NT2/D1 (cell line): ENCODE results near the gene CHD5.

Experiments
- DNase-seq: peaks from one replicate; pipeline ENCODE4 v3.0.0-alpha.2; 2011; ENCODE audit warnings: low read depth, low spot score
- H3K27me3 ChIP-seq: 2 replicates; pipeline ENCODE4 v1.6.0; 2011; ENCODE audit warnings: mild to moderate bottlenecking; ENCODE audit not compliant: insufficient read length, insufficient read depth
- H3K36me3 ChIP-seq: 2 replicates; pipeline ENCODE4 v1.6.1; 2011; ENCODE audit warnings: mild to moderate bottlenecking, low read length, mixed read lengths; ENCODE audit not compliant: insufficient read depth, insufficient read length
- H3K4me1 ChIP-seq: 2 replicates; pipeline ENCODE4 v1.5.1; 2011; ENCODE audit not compliant: insufficient read depth, insufficient read length
- H3K4me3 ChIP-seq: 2 replicates; pipeline ENCODE4 v1.5.1; 2011; ENCODE audit warnings: low read depth; ENCODE audit not compliant: insufficient read length
- H3K9ac ChIP-seq: 2 replicates; pipeline ENCODE4 v1.6.0; 2011; ENCODE audit warnings: low read depth; ENCODE audit not compliant: insufficient read length
- H3K9me3 ChIP-seq: 2 replicates; pipeline ENCODE4 v1.5.1; 2011; ENCODE audit warnings: mild to moderate bottlenecking, low read length; ENCODE audit not compliant: insufficient read depth
- SUZ12 ChIP-seq: IDR thresholded peaks from 2 replicates; pipeline ENCODE4 v1.6.1; 2011; ENCODE audit not compliant: insufficient read length, insufficient read depth; ENCODE audit errors: extremely low read depth
- YY1 ChIP-seq: IDR thresholded peaks from 2 replicates; pipeline ENCODE4 v1.6.1; 2011; ENCODE audit not compliant: insufficient read length, insufficient read depth
- ZNF274 ChIP-seq: IDR thresholded peaks from 2 replicates; pipeline ENCODE4 v1.6.1; 2011; ENCODE audit warnings: mild to moderate bottlenecking, low read depth, low read length

Gene CHD5

GRCh38 chr1:6100861-6101783, 79.0 kb downstream of the CHD5 start:
- Histone ChIP-seq H3K4me1 (no peaks in the 10 kb centered on the region), H3K4me3 (no peak overlapping the region), H3K27me3 (no peaks in the 10 kb centered on the region), H3K9ac (no peak overlapping the region), H3K9me3 (no peaks in the 10 kb centered on the region), H3K36me3 (no peaks in the 10 kb centered on the region)
- TF ChIP-seq ZNF274, result no peak
- no peak for TF ChIP-seq YY1
- TF ChIP-seq SUZ12, result no peak
- DNase-seq, result no peak

- no peak for DNase-seq
- no peak overlapping the region for H3K9ac ChIP-seq
- H3K4me3 ChIP-seq, result no peak overlapping the region
- H3K36me3 ChIP-seq, result no peaks in the 10 kb centered on the region
- H3K9me3 ChIP-seq, result no peaks in the 10 kb centered on the region
- no peak for TF ChIP-seq SUZ12
- no peaks in the 10 kb centered on the region for H3K4me1 ChIP-seq
- no peaks in the 10 kb centered on the region for H3K27me3 ChIP-seq
Observed at GRCh38 chr1:6099787-6100765, 80.0 kb downstream of the CHD5 start.

GRCh38 chr1:6099297-6099696, 80.8 kb downstream of the CHD5 start:
- TF ChIP-seq SUZ12 (no peak), YY1 (no peak), ZNF274 (no peak)
- H3K27me3 ChIP-seq, result no peaks in the 10 kb centered on the region
- H3K4me3 ChIP-seq, result no peak overlapping the region
- no peak for DNase-seq
- H3K36me3 ChIP-seq, result no peaks in the 10 kb centered on the region
- no peaks in the 10 kb centered on the region for H3K4me1 ChIP-seq
- no peaks in the 10 kb centered on the region for H3K9me3 ChIP-seq
- H3K9ac ChIP-seq, result no peak overlapping the region

GRCh38 chr1:6098303-6099215, 81.6 kb downstream of the CHD5 start:
- no peak overlapping the region for H3K4me3 ChIP-seq
- no peaks in the 10 kb centered on the region for H3K36me3 ChIP-seq
- DNase-seq, result no peak
- H3K4me1 ChIP-seq, result no peaks in the 10 kb centered on the region
- H3K9ac ChIP-seq, result no peak overlapping the region
- H3K9me3 ChIP-seq, result no peaks in the 10 kb centered on the region
- TF ChIP-seq YY1, result no peak
- TF ChIP-seq ZNF274, result no peak
- TF ChIP-seq SUZ12, result no peak
- H3K27me3 ChIP-seq, result no peaks in the 10 kb centered on the region

GRCh38 chr1:6097824-6098223, 82.3 kb downstream of the CHD5 start:
- no peak overlapping the region for H3K4me3 ChIP-seq
- no peak for DNase-seq
- no peak overlapping the region for H3K9ac ChIP-seq
- H3K36me3 ChIP-seq, result no peaks in the 10 kb centered on the region
- TF ChIP-seq YY1 (no peak), ZNF274 (no peak), SUZ12 (no peak)
- no peaks in the 10 kb centered on the region for H3K9me3 ChIP-seq
- no peaks in the 10 kb centered on the region for H3K4me1 ChIP-seq
- no peaks in the 10 kb centered on the region for H3K27me3 ChIP-seq

GRCh38 chr1:6097117-6097595, 83.0 kb downstream of the CHD5 start:
- H3K27me3 ChIP-seq, result no peaks in the 10 kb centered on the region
- TF ChIP-seq SUZ12, result no peak

More at GRCh38 chr1:6097117-6097595, 83.0 kb downstream of the CHD5 start:
- Histone ChIP-seq H3K4me1 (no peaks in the 10 kb centered on the region), H3K4me3 (no peak overlapping the region), H3K36me3 (no peaks in the 10 kb centered on the region), H3K9me3 (no peaks in the 10 kb centered on the region), H3K9ac (no peak overlapping the region)
- DNase-seq, result no peak
